GM23338 (cell line): Measurements from ENCODE around the gene GIGYF2. TPM values are rescaled to one million over a fixed set of nuclear protein-coding genes. Genes with fewer than 3 reads are reported as not detected.

Source experiments
- ATAC-seq: fragments of 200-7000 bp; cut with Tn5 transposase; 3 replicates; pipeline ENCODE4 v1.9.1; 2020
- DNase-seq: peaks from one replicate; pipeline ENCODE4 v3.0.0-alpha.2; 2015; ENCODE audit warnings: low spot score
- H2AFZ ChIP-seq: fragments of 200-600 bp; sonication (generic); 2 replicates; pipeline ENCODE4 v1.8.0; 2016; ENCODE audit warnings: antibody characterized with exemption, mild to moderate bottlenecking, moderate library complexity
- H3F3A ChIP-seq: fragments of 200-600 bp; sonication (generic); replicated peaks from 2 replicates; pipeline ENCODE4 v1.8.0; 2017; ENCODE audit warnings: antibody characterized with exemption, mixed run types, low read depth
- H3K27ac ChIP-seq: fragments of 200-600 bp; sonication (generic); 2 replicates; pipeline ENCODE4 v1.6.1; 2016; ENCODE audit warnings: low read depth
- H3K27me3 ChIP-seq: fragments of 200-600 bp; sonication (generic); 2 replicates; pipeline ENCODE4 v1.8.0; 2016; ENCODE audit warnings: mild to moderate bottlenecking, mixed run types, moderate library complexity; ENCODE audit not compliant: insufficient read depth
- H3K36me3 ChIP-seq: fragments of 200-600 bp; sonication (generic); 2 replicates; pipeline ENCODE4 v1.8.0; 2016; ENCODE audit warnings: mild to moderate bottlenecking; ENCODE audit not compliant: insufficient read depth
- H3K4me1 ChIP-seq: fragments of 200-600 bp; sonication (generic); 2 replicates; pipeline ENCODE4 v1.8.0; 2016; ENCODE audit warnings: mild to moderate bottlenecking, moderate library complexity; ENCODE audit not compliant: insufficient read depth
- H3K4me2 ChIP-seq: fragments of 200-600 bp; sonication (generic); 2 replicates; pipeline ENCODE4 v1.7.1; 2017; ENCODE audit warnings: mixed run types
- H3K4me3 ChIP-seq: fragments of 200-600 bp; sonication (generic); 2 replicates; pipeline ENCODE4 v1.6.1; 2016; ENCODE audit warnings: mixed run types
- H3K79me2 ChIP-seq: fragments of 200-600 bp; sonication (generic); replicated peaks from 2 replicates; pipeline ENCODE4 v1.8.0; 2017; ENCODE audit warnings: mild to moderate bottlenecking; ENCODE audit not compliant: insufficient read depth
- H3K9me2 ChIP-seq: fragments of 200-600 bp; sonication (generic); 2 replicates; pipeline ENCODE4 v1.8.0; 2017; ENCODE audit not compliant: insufficient read depth
- H4K20me1 ChIP-seq: fragments of 200-600 bp; sonication (generic); replicated peaks from 2 replicates; pipeline ENCODE4 v1.8.0; 2017; ENCODE audit warnings: mild to moderate bottlenecking; ENCODE audit not compliant: insufficient read depth
- H3K27ac Mint-ChIP-seq: 2 replicates; pipeline ENCODE4 v1.8.0; 2020; ENCODE audit warnings: inconsistent platforms, mild to moderate bottlenecking, moderate library complexity, mixed read lengths
- H3K27me3 Mint-ChIP-seq: 3 replicates; pipeline ENCODE4 v1.8.0; 2022; ENCODE audit warnings: low read depth, mild to moderate bottlenecking, moderate library complexity, mixed read lengths, inconsistent platforms; ENCODE audit not compliant: insufficient read depth, poor library complexity
- H3K36me3 Mint-ChIP-seq: 3 replicates; pipeline ENCODE4 v1.8.0; 2021; ENCODE audit warnings: low read depth, mild to moderate bottlenecking, inconsistent platforms, moderate library complexity, mixed read lengths
- H3K4me1 Mint-ChIP-seq: 3 replicates; pipeline ENCODE4 v1.8.0; 2020; ENCODE audit warnings: mild to moderate bottlenecking, inconsistent platforms, mixed read lengths
- H3K4me3 Mint-ChIP-seq: 3 replicates; pipeline ENCODE4 v1.8.0; 2021; ENCODE audit warnings: moderate library complexity, mild to moderate bottlenecking, inconsistent platforms, mixed read lengths
- H3K9me3 Mint-ChIP-seq: 3 replicates; pipeline ENCODE4 v1.8.0; 2020; ENCODE audit warnings: moderate library complexity, mild to moderate bottlenecking, inconsistent platforms, mixed read lengths
- CREB1 ChIP-seq: fragments of 250-450 bp; sonication (Bioruptor Pico); IDR thresholded peaks from 2 replicates; pipeline ENCODE4 v1.5.0; 2020; ENCODE audit warnings: low read depth, mild to moderate bottlenecking, moderate library complexity
- CTCF ChIP-seq, 2 experiments: fragments of 200-600 bp in 1 of 2; sonication (generic) in 1 of 2; conservative IDR thresholded peaks; 2 replicates each; pipeline versions ENCODE4 v1.5.1 to v1.6.1; 2016 to 2017; ENCODE audit warnings: antibody characterized with exemption in 2 of 2, low read depth in 2 of 2, mild to moderate bottlenecking in 2 of 2, moderate library complexity in 1 of 2
- ETS1 ChIP-seq: IDR thresholded peaks from 2 replicates; pipeline ENCODE4 v1.6.1; 2016; ENCODE audit warnings: antibody characterized with exemption
- EZH2 ChIP-seq: fragments of 200-600 bp; sonication (generic); IDR thresholded peaks from one replicate; pipeline ENCODE4 v1.8.0; 2017; ENCODE audit warnings: antibody characterized with exemption, mild to moderate bottlenecking, low read depth; ENCODE audit not compliant: unreplicated experiment
- EZH2phosphoT487 ChIP-seq: fragments of 200-600 bp; sonication (generic); IDR thresholded peaks from one replicate; pipeline ENCODE4 v1.8.1; 2018; ENCODE audit warnings: antibody characterized with exemption; ENCODE audit not compliant: unreplicated experiment
- JUNB ChIP-seq: IDR thresholded peaks from one replicate; pipeline ENCODE4 v1.6.1; 2016; ENCODE audit warnings: antibody characterized with exemption; ENCODE audit not compliant: unreplicated experiment
- NANOG ChIP-seq: IDR thresholded peaks from 2 replicates; pipeline ENCODE4 v1.6.1; 2016; ENCODE audit warnings: antibody characterized with exemption, borderline replicate concordance
- POLR2AphosphoS5 ChIP-seq: IDR thresholded peaks from 2 replicates; pipeline ENCODE4 v1.6.1; 2016; ENCODE audit warnings: antibody characterized with exemption, low read depth
- REST ChIP-seq: IDR thresholded peaks from one replicate; pipeline ENCODE4 v1.6.1; 2018; ENCODE audit warnings: antibody characterized with exemption; ENCODE audit not compliant: unreplicated experiment
- STAT1 ChIP-seq: IDR thresholded peaks from one replicate; pipeline ENCODE4 v1.6.1; 2016; ENCODE audit warnings: antibody characterized with exemption; ENCODE audit not compliant: unreplicated experiment
- ZNF114 ChIP-seq: fragments of 250-450 bp; sonication (Bioruptor Pico); IDR thresholded peaks from 2 replicates; pipeline ENCODE4 v1.5.0; 2020; ENCODE audit warnings: mild to moderate bottlenecking, moderate library complexity
- ZNF331 ChIP-seq: fragments of 250-450 bp; sonication (Bioruptor Pico); IDR thresholded peaks from 2 replicates; pipeline ENCODE4 v1.5.0; 2020; ENCODE audit warnings: low read depth, mild to moderate bottlenecking, moderate library complexity
- polyA plus RNA-seq: library from polyadenylated mRNA; unstranded; fragments of >200 nt; fragmentation: Nextera tagmentation; extraction: Ambion mirVana; gene quantifications from 2 replicates; pipeline ENCODE4 v1.2.1, GENCODE V29; 2016
- total RNA-seq: library from RNA; depleted of rRNA; stranded (reverse); fragments of >200 nt; shearing (Covaris generic); gene quantifications from 2 replicates; pipeline ENCODE4 v1.2.3, GENCODE V29; 2014
- TF ChIP-seq, protein P1 (sequence below): fragments of 250-450 bp; sonication (Bioruptor Pico); IDR thresholded peaks from 2 replicates; pipeline ENCODE4 v1.5.0; 2020; ENCODE audit warnings: mild to moderate bottlenecking, moderate library complexity

GIGYF2 gene
- total and polyA plus RNA-seq, 2 experiments from 2014 or later, result 48.9 to 104 TPM

- TF ChIP-seq JUNB, result no peak
Measured at GRCh38 chr2:232649033-232649432, 48.1 kb upstream of the GIGYF2 start (continued).

- H3F3A ChIP-seq, result no peaks in the 10 kb centered on the region
- peaks cover 11% of the 10 kb centered on the region for H3K27me3 Mint-ChIP-seq
- no peak overlapping the region for H3K4me3 Mint-ChIP-seq
- H2AFZ ChIP-seq, result no peak overlapping the region
- ATAC-seq (no peak), DNase-seq (no peak)
- no peaks in the 10 kb centered on the region for H4K20me1 ChIP-seq
- no peak overlapping the region for H3K27ac Mint-ChIP-seq
- no peak overlapping the region for H3K4me2 ChIP-seq
- H3K4me3 ChIP-seq, result no peak overlapping the region
- H3K27ac ChIP-seq, result no peak overlapping the region
- H3K36me3 Mint-ChIP-seq, result no peaks in the 10 kb centered on the region
- no peaks in the 10 kb centered on the region for H3K9me3 Mint-ChIP-seq
- no peaks in the 10 kb centered on the region for H3K27me3 ChIP-seq
- H3K36me3 ChIP-seq, result no peaks in the 10 kb centered on the region
- H3K4me1 ChIP-seq, result peaks cover 13% of the 10 kb centered on the region; the same call in 1 of the 2 replicates
- no peaks in the 10 kb centered on the region for H3K79me2 ChIP-seq
- no peaks in the 10 kb centered on the region; the same call in 1 of the 3 replicates for H3K4me1 Mint-ChIP-seq
- no peaks in the 10 kb centered on the region for H3K9me2 ChIP-seq
- TF ChIP-seq EZH2, result no peak
- no peak for TF ChIP-seq ETS1
- TF ChIP-seq STAT1, result no peak
- TF ChIP-seq REST, result no peak
- no peak for TF ChIP-seq EZH2phosphoT487
- no peak for TF ChIP-seq ZNF114
- TF ChIP-seq CTCF (conservative IDR thresholded peaks at IDR 0.05; ENCODE audit: low read depth in 2 of 2), result no peak
- TF ChIP-seq, protein P1, sequence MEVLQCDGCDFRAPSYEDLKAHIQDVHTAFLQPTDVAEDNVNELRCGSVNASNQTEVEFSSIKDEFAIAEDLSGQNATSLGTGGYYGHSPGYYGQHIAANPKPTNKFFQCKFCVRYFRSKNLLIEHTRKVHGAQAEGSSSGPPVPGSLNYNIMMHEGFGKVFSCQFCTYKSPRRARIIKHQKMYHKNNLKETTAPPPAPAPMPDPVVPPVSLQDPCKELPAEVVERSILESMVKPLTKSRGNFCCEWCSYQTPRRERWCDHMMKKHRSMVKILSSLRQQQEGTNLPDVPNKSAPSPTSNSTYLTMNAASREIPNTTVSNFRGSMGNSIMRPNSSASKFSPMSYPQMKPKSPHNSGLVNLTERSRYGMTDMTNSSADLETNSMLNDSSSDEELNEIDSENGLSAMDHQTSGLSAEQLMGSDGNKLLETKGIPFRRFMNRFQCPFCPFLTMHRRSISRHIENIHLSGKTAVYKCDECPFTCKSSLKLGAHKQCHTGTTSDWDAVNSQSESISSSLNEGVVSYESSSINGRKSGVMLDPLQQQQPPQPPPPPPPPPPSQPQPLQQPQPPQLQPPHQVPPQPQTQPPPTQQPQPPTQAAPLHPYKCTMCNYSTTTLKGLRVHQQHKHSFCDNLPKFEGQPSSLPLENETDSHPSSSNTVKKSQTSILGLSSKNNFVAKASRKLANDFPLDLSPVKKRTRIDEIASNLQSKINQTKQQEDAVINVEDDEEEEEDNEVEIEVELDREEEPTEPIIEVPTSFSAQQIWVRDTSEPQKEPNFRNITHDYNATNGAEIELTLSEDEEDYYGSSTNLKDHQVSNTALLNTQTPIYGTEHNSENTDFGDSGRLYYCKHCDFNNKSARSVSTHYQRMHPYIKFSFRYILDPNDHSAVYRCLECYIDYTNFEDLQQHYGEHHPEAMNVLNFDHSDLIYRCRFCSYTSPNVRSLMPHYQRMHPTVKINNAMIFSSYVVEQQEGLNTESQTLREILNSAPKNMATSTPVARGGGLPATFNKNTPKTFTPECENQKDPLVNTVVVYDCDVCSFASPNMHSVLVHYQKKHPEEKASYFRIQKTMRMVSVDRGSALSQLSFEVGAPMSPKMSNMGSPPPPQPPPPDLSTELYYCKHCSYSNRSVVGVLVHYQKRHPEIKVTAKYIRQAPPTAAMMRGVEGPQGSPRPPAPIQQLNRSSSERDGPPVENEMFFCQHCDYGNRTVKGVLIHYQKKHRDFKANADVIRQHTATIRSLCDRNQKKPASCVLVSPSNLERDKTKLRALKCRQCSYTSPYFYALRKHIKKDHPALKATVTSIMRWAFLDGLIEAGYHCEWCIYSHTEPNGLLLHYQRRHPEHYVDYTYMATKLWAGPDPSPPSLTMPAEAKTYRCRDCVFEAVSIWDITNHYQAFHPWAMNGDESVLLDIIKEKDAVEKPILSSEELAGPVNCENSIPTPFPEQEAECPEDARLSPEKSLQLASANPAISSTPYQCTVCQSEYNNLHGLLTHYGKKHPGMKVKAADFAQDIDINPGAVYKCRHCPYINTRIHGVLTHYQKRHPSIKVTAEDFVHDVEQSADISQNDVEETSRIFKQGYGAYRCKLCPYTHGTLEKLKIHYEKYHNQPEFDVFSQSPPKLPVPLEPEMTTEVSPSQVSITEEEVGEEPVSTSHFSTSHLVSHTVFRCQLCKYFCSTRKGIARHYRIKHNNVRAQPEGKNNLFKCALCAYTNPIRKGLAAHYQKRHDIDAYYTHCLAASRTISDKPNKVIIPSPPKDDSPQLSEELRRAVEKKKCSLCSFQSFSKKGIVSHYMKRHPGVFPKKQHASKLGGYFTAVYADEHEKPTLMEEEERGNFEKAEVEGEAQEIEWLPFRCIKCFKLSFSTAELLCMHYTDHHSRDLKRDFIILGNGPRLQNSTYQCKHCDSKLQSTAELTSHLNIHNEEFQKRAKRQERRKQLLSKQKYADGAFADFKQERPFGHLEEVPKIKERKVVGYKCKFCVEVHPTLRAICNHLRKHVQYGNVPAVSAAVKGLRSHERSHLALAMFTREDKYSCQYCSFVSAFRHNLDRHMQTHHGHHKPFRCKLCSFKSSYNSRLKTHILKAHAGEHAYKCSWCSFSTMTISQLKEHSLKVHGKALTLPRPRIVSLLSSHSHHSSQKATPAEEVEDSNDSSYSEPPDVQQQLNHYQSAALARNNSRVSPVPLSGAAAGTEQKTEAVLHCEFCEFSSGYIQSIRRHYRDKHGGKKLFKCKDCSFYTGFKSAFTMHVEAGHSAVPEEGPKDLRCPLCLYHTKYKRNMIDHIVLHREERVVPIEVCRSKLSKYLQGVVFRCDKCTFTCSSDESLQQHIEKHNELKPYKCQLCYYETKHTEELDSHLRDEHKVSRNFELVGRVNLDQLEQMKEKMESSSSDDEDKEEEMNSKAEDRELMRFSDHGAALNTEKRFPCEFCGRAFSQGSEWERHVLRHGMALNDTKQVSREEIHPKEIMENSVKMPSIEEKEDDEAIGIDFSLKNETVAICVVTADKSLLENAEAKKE (CRISPR knock-in tag), result no peak
- TF ChIP-seq POLR2AphosphoS5, result no peak
- no peak for TF ChIP-seq ZNF331 (CRISPR knock-in tag)
- no peak for TF ChIP-seq NANOG
- no peak for TF ChIP-seq JUNB
- no peak for TF ChIP-seq CREB1 (CRISPR knock-in tag)
Measured at GRCh38 chr2:232652505-232652851, 44.7 kb upstream of the GIGYF2 start.
